ENCODE data around the gene AP2A2.

AP2A2 gene

GRCh38 chr11:893008-893654, 32.5 kb upstream of the AP2A2 start:
- TF ChIP-seq CTCF (conservative IDR thresholded peaks at IDR 0.05): no peak

GRCh38 chr11:894575-895201, 31.0 kb upstream of the AP2A2 start:
- TF ChIP-seq CTCF (conservative IDR thresholded peaks at IDR 0.05): peak; percentile 10; the same call in 1 of the 2 replicates
- no peak overlapping the region for H3K27ac ChIP-seq

More at GRCh38 chr11:893008-893654, 32.5 kb upstream of the AP2A2 start:
- H3K27ac ChIP-seq: no peak overlapping the region

- H3K27ac ChIP-seq: no peak overlapping the region
- TF ChIP-seq CTCF (conservative IDR thresholded peaks at IDR 0.05): no peak
These were observed 30.1 kb upstream of the AP2A2 start for GRCh38 chr11:895331-896110.

- TF ChIP-seq CTCF (conservative IDR thresholded peaks at IDR 0.05): no peak
- H3K27ac ChIP-seq: no peak overlapping the region
These were observed 28.2 kb upstream of the AP2A2 start for GRCh38 chr11:897253-898142.

- peak; percentile 55 for TF ChIP-seq CTCF (conservative IDR thresholded peaks at IDR 0.05)
- no peak overlapping the region for H3K27ac ChIP-seq
These were observed 27.5 kb upstream of the AP2A2 start for GRCh38 chr11:898143-898511.

GRCh38 chr11:898540-899190, 27.0 kb upstream of the AP2A2 start:
- H3K27ac ChIP-seq: no peak overlapping the region
- TF ChIP-seq CTCF (conservative IDR thresholded peaks at IDR 0.05): peak; percentile 14; the same call in 1 of the 2 replicates

Measured in VCaP (cell line).